GM18951 (cell line): ENCODE measurements around the gene PAK6.

Experiments used
- POLR2A ChIP-seq: IDR thresholded peaks from 4 replicates; pipeline ENCODE4 v1.6.1; 2011; ENCODE audit warnings: mild to moderate bottlenecking; ENCODE audit not compliant: insufficient read length, insufficient read depth; ENCODE audit errors: extremely low read depth
- in situ Hi-C: fragments of 300-500 bp; cut with MboI; formaldehyde crosslinking; loops from one replicate; pipeline ENCODE4 v1.12.0; 2022; ENCODE audit warnings: low sequenced_read_pairs, mixed read lengths, inconsistent platforms; ENCODE audit not compliant: unreplicated experiment

The PAK6 gene

GRCh38 chr15:40325700-40326099, 86.8 kb downstream of the PAK6 start:
- no peak for TF ChIP-seq POLR2A
- in situ Hi-C loops = no loop called here
